Effector CD8-positive, alpha-beta T cell (primary cell): Measurements from ENCODE around the gene PARD3B.

Experiments
- DNase-seq: peaks from one replicate; lab custom pipeline; 2025; lab: John Stamatoyannopoulos, UW

PARD3B gene

GRCh38 chr2:204655101-204655500 is 109.8 kb downstream of the PARD3B start:
- DNase-seq: no peak

DNA sequence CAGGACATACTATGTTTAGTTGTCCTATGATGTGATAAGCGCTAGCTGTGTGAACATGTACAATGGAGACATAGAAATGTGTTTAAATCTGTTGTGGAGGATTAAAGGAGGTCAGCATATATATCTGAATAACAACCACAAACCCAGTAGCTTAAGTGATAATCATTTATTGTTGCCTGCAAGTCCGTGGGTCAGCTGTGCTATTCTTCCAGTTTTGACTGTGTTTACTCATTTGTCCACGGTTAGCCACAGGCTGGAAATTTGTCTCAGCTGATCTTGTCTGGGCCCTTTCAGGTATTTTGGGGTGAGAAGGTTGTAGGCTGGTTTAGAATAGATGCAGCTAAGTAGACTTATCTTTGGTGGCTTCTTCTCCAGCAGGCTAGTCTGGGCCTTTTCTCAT is 110.4 kb downstream of the PARD3B start:
- no peak for DNase-seq

DNA sequence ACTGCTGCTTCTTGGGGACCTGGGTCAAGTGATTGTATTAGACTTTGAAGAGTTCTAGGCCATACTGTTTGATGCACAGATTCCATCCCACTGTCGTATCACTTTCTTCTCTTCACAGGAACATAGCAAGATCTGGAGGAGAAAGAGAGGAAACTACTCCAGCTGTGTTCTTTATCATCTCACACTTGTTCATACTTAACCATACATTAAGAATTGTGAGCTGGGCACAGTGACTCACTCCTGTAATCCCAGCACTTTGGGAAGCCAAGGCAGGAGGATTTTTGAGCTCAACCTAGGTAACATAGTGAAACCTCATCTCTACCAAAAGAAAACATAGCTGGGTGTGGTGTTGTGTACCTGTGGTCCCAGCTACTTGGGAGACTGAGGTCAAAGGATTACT is 111.7 kb downstream of the PARD3B start:
- DNase-seq: no peak

DNA sequence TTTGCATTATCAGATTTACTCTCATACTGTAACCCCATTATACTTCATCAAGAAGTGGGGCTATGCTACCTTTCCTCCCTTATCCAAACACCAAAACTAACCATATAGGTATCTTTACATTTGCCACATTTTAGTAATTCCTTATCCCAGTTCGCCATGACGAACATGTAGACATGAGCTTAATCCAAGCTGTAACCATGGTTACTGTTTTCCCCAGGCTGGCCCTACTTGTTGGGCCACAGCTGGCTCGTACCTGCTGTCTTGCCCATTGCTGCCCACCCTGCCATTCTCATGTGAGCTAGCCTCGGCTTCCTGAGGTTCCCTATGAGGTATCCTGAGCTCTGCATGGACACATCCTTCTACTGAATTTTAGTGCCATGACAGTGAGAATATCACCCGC is 117.7 kb downstream of the PARD3B start:
- no peak for DNase-seq

DNA sequence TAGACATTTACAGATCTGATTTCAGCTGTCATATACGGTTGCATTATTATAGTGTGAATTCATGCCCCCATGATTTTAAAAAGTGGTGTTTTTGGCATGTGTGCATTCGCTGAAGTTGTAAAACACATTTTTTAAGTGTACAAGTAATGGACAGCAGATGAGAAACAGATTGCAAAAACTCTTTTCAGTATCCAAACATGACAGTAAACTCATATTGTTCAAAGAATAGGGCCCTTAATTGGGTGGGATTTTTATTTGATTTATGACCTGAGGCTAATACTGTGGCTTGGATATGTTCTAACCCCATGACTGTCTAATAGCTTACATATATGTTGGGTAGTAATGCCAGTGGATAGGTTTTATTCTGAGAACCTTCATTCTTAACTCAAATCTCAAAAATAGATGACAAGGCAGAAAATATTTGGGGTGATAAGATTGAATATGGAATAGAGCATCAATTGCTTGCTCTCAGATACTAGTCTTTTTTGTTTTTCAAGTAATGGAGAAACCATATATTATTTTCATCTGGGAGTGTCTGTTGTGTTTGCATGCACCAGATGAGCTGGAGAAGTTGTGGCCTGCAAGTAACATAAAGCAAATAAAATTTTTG is 118.6 kb downstream of the PARD3B start:
- DNase-seq: no peak

GRCh38 chr2:204664708-204665121 is 119.4 kb downstream of the PARD3B start:
- DNase-seq: no peak

- no peak for DNase-seq
Observed at GRCh38 chr2:204665207-204665606, 119.9 kb downstream of the PARD3B start.

DNA sequence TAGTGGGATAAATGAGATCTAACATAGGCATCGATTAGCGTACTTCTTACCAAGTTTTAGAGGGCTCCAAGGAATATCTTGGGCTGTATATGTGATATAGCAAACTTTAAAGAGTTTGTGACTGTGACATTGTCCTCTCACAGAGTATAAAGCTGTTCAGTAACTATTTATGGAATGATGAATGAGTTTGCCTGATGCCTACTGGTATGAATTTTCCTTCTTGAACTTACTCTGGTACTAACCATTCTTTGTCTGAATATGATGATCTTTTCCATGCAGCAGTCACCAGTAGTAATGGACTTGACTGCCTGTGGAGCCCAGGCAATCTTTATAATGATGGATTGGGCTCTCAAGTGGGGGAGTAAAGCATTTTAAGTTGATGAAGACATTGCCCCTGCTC is 120.5 kb downstream of the PARD3B start:
- DNase-seq: no peak

DNA sequence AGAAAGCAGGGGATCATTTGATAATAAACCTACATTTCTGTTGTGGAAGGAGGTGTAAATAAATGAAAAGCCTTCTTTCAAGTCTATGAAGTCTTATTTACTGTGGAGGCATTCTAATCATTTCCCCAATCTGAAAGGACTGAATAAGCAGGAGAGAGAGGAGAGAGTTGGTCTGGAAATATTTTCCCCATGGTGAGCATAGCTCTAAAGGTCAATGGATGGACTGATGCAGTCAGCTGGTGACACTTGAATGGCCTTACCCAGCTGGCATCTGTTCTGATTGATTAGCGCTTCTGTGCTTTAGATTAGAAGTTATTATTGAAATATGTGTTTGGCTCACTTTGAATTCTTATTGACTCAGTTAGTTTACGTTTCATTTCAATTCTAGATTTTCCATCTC is 122.7 kb downstream of the PARD3B start:
- DNase-seq: no peak

DNA sequence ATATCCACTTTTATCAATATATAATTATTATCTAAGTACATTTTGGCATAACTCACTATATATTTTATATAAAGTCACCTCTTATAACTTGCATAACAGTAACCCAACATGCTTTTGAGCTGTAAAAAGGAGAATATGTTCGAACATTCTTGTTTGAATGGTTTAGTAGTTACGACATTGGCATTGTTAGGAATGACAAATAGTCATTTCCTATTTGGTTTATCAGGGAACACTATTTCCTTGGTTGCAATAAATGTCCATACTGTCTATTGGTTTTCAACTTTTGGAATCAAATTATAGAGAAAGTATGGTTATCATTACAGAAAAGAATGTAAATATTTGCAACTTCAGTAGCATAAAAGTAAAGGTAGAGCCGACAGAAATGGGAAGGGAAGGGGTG is 124.1 kb downstream of the PARD3B start:
- DNase-seq: no peak

DNA sequence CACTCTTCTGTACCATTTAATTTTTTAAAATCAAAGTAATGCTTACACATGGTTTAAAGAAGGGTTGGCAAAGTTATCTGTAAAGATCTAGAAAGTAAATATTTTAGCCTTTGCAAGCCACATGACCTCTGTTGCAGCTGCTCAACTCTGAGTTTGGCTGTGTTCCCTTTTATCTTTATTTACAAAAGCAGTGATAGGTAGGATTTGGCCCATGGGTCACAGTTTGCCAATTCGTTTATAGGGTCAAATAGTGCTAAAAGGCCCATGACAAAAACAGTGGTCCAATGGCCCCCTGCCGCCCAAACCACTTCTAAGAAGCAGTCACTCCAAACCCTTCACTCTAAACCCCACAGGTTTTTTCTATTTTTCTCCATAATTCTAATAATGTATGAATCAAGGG is 124.8 kb downstream of the PARD3B start:
- DNase-seq: no peak

DNA sequence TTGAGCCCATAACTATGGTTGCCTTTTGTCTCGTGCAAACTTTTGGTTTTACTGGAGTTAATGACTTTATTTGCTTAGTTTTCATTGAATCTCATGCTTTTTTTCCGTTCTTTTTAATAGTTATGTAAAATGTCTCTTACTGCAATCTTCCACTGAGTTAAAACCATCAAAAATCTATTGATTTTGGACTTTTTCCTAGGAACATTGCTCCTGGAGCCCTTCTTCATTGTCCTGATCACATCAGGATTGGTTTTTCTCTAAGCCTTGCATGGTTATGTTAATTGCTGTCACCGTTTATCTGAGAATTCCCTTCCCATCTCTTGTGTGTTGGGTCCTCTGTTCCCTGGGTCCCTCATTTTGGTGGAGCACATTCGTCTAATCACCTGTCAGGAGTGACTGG is 125.5 kb downstream of the PARD3B start:
- DNase-seq: no peak

- DNase-seq: no peak
Observed at GRCh38 chr2:204672772-204673171, 127.5 kb downstream of the PARD3B start.

GRCh38 chr2:204673877-204674276 is 128.6 kb downstream of the PARD3B start:
- no peak for DNase-seq

- DNase-seq: no peak
Observed at GRCh38 chr2:204678031-204678430, 132.8 kb downstream of the PARD3B start.

- DNase-seq: no peak
Observed at GRCh38 chr2:204680576-204680975, 135.3 kb downstream of the PARD3B start.

DNA sequence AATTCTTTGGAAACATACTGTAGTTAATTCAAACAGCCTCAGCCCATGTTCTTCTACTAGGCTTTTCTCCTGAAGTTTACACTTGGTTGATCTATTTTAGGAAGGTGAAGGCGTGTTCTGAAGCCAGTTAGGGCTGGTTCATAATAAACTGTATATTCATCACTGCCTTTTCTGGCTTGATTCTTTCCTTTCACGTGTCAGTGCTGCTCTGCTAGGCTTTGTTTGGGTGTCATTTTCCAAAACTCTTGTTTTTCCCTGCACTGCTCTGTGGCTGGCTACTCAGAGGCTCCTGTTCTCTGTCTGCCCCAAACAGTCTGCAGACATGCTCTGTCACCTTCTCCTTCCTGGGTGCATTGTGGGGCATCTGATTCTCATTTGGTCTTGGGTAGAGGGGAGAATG is 136.1 kb downstream of the PARD3B start:
- no peak for DNase-seq

GRCh38 chr2:204683384-204683783 is 138.1 kb downstream of the PARD3B start:
- DNase-seq: no peak

DNA sequence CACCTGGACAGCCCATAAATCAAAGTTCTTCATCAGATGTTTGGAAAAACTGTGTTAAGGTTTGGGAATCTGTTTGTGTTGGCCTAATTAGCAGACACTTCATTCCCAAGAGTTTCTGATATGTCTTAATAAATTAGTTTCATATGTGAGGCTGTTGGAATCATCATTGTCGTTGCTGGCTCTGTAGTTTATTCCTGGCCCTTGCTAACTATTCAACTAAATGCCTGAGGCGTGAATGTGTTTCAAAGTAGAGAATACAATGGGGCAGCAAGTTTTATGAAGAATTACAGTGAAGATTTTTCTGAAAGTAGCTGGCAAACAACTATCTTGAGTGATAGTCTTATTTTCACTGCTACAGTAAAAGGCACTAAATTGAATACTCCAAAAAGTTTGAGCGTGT is 141.1 kb downstream of the PARD3B start:
- no peak for DNase-seq

DNA sequence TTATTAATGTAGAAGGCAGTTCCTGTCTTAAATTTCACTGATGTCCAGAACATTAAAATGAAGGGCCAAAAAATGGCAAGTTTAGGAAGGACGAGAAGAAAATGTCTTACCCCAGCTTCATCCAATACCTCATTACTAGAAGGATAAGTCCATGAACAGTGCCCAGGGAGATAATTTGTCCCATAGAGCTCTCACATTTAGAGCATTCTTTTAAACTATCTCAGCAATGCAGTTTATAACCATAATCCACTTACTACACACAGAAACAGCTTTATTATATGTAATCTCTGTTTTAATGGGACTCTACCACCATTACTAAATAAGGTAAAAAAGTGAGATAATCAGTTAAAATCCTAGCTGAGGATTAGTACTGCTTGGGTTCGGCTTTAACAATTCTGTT is 142.5 kb downstream of the PARD3B start:
- DNase-seq: no peak

- no peak for DNase-seq
Observed at GRCh38 chr2:204691911-204692510, 146.7 kb downstream of the PARD3B start.

DNA sequence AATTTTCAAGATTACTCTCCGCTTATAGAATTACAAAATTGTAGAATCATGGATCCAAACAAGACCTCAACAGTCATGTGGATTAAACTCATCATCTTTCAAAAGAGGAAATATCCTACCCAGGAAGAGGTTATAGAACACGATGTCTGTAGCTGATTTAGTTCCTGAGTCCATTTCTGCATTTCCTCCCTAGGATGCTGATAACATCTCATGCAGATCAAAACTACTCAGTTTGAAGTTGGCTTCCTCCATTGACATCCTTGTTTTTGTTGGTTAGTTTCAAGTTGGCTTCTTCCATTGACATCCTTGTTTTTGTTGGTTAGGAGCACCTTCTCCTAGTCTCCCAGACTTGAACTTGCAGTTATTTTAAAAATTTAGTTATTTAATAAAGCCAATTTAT is 147.5 kb downstream of the PARD3B start:
- DNase-seq: no peak

DNA sequence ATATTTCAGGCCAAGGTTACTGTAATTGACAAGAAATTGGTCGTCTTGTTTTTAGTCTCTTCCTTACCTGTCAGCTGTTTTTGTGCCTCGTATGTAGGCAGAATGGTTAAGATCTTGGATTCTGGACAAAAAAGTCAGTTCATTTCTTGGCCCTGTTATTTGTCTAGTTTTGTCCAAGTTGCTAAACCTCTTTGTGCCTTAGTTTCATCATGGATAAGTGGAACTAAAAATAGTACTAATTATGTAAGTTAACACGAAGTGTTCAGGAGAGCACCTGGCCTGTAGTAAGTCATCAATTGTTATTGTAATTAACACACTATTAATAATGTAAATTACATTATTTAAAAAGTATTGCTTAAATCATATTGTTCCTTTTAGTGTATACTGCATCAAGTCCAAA is 148.0 kb downstream of the PARD3B start:
- DNase-seq: no peak

GRCh38 chr2:204695506-204695905 is 150.2 kb downstream of the PARD3B start:
- no peak for DNase-seq
